Karpas-422 (cell line): ENCODE data around the gene UGT3A1. TPM values are rescaled to one million over a fixed set of nuclear protein-coding genes. Genes with fewer than 3 reads are reported as not detected.
"Not testable (repeated sequence)": the region's sequence is repeated elsewhere in the genome, so short reads cannot be mapped to it uniquely, and the experiment has no call there.

ENCODE experiments used
- DNase-seq: peaks from one replicate; pipeline ENCODE4 v3.0.0-alpha.2; 2015
- H2AFZ ChIP-seq: fragments of 200-600 bp; sonication (generic); 2 replicates; pipeline ENCODE4 v1.6.1; 2014; ENCODE audit warnings: antibody characterized with exemption, low read length, mixed read lengths
- H3K27ac ChIP-seq: fragments of 200-600 bp; sonication (generic); 2 replicates; pipeline ENCODE4 v1.5.1; 2014; ENCODE audit warnings: mild to moderate bottlenecking, low read length, moderate library complexity
- H3K27me3 ChIP-seq: fragments of 200-600 bp; sonication (generic); 2 replicates; pipeline ENCODE4 v1.6.1; 2014; ENCODE audit warnings: low read length, mixed read lengths
- H3K36me3 ChIP-seq: fragments of 200-600 bp; sonication (generic); 2 replicates; pipeline ENCODE4 v1.6.1; 2014; ENCODE audit warnings: low read length, mixed read lengths; ENCODE audit not compliant: insufficient read depth
- H3K4me1 ChIP-seq: fragments of 200-600 bp; sonication (generic); 2 replicates; pipeline ENCODE4 v1.6.1; 2014; ENCODE audit warnings: mild to moderate bottlenecking, low read length, mixed read lengths
- H3K4me2 ChIP-seq: fragments of 200-600 bp; sonication (generic); 2 replicates; pipeline ENCODE4 v1.6.1; 2014; ENCODE audit warnings: low read length, low read depth, mild to moderate bottlenecking; ENCODE audit not compliant: poor library complexity, severe bottlenecking
- H3K4me3 ChIP-seq: fragments of 200-600 bp; sonication (generic); 2 replicates; pipeline ENCODE4 v1.5.1; 2014; ENCODE audit warnings: mild to moderate bottlenecking, antibody characterized with exemption, low read length, mixed read lengths
- H3K79me2 ChIP-seq: fragments of 200-600 bp; sonication (generic); 2 replicates; pipeline ENCODE4 v1.6.1; 2014; ENCODE audit warnings: mild to moderate bottlenecking, low read length, mixed read lengths
- H3K9ac ChIP-seq: fragments of 200-600 bp; sonication (generic); 2 replicates; pipeline ENCODE4 v1.6.0; 2014; ENCODE audit warnings: low read length
- H3K9me2 ChIP-seq: fragments of 200-600 bp; sonication (generic), shearing (Covaris generic); replicated peaks from 2 replicates; pipeline ENCODE4 v1.6.0; 2014; ENCODE audit warnings: mild to moderate bottlenecking, low read length, moderate library complexity; ENCODE audit not compliant: insufficient read depth
- H3K9me3 ChIP-seq: fragments of 300-700, 200-600 bp; sonication (generic); 2 replicates; pipeline ENCODE4 v1.6.1; 2014; ENCODE audit warnings: low read length, mixed read lengths
- H4K20me1 ChIP-seq: fragments of 200-600 bp; sonication (generic); 2 replicates; pipeline ENCODE4 v1.6.1; 2014; ENCODE audit warnings: mild to moderate bottlenecking, antibody characterized with exemption, low read length, low read depth; ENCODE audit not compliant: insufficient read depth
- total RNA-seq: library from RNA; depleted of rRNA; stranded (reverse); fragments of >200 nt; shearing (Covaris generic); gene quantifications from 2 replicates; pipeline ENCODE4 v1.2.3, GENCODE V29; 2014; ENCODE audit warnings: low replicate concordance; rRNA removed

Gene UGT3A1, protein sequence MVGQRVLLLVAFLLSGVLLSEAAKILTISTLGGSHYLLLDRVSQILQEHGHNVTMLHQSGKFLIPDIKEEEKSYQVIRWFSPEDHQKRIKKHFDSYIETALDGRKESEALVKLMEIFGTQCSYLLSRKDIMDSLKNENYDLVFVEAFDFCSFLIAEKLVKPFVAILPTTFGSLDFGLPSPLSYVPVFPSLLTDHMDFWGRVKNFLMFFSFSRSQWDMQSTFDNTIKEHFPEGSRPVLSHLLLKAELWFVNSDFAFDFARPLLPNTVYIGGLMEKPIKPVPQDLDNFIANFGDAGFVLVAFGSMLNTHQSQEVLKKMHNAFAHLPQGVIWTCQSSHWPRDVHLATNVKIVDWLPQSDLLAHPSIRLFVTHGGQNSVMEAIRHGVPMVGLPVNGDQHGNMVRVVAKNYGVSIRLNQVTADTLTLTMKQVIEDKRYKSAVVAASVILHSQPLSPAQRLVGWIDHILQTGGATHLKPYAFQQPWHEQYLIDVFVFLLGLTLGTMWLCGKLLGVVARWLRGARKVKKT
- total RNA-seq: not detected in 2 replicates

DNA sequence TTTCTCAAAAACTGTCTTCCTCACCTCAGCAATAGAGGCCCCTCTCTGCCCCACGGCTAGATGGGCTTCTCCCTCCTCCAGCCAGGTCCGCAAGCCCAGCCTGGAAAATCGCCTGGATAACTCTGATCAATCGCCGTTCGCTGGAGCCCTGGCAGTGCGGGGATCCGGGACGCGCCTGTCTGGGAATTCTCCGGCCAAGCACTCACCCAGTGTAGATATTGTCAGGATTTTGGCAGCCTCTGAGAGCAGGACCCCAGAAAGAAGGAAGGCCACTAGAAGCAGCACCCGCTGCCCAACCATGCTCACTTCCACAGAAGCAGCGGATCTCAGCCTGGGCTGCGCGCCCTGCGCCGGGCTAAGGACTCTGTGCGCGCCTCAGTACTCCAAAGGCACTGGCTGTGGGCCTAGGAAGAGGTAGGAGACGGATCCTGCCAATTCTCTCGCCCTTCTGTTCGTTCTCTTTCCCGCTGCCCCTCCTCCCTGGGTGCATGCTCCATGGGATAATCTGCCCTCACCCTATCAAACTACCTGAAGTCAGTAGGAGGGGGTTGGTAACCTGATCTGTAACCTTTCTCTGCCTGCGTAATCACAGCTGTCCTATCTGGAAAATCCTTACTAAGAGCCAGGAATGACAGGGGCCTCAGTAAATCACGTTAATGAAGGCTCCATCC is at the start of gene UGT3A1:
UGT3A1 (minus strand) TSS at position 450 of the 671 bp plus-strand sequence; CDS start at position 300, 150 bp downstream.
- Histone ChIP-seq H3K9ac (no peak within 1 kb of the TSS), H3K4me3 (no peak within 1 kb of the TSS), H3K27ac (no peak within 1 kb of the TSS), H3K36me3 (no peaks in the 10 kb centered on the region), H3K4me2 (no peak within 1 kb of the TSS), H3K9me2 (no peaks in the 10 kb centered on the region), H4K20me1 (no peaks in the 10 kb centered on the region), H2AFZ (no peak within 1 kb of the TSS), H3K9me3 (no peaks in the 10 kb centered on the region), H3K79me2 (no peaks in the 10 kb centered on the region), H3K27me3 (no peaks in the 10 kb centered on the region), H3K4me1 (no peaks in the 10 kb centered on the region)
- DNase-seq: no peak

DNA sequence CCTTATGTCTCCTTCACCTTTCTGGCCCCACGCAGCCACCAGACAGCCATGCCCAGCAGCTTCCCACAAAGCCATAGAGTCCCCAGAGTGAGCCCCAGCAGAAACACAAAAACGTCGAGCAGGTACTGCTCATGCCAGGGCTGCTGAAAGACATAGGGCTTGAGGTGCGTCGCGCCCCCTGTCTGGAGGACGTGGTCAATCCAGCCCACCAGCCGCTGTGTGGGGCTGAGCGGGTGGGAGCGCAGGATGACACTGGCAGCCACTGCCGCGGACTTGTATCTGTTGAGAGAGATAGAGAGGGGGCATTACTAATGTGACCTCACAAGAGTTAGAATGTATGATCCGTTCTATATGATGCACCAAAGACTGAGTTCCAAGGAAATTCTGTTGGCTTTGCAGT is 44.5 kb upstream of the UGT3A1 start:
- no peaks in the 10 kb centered on the region for H4K20me1 ChIP-seq
- H3K4me2 ChIP-seq: no peak overlapping the region
- H3K27ac ChIP-seq: no peak overlapping the region
- no peaks in the 10 kb centered on the region for H3K9me3 ChIP-seq
- H3K27me3 ChIP-seq: no peaks in the 10 kb centered on the region
- no peak overlapping the region for H2AFZ ChIP-seq
- H3K9me2 ChIP-seq: no peaks in the 10 kb centered on the region
- no peak overlapping the region for H3K9ac ChIP-seq
- H3K4me3 ChIP-seq: no peak overlapping the region
- no peaks in the 10 kb centered on the region for H3K36me3 ChIP-seq
- DNase-seq: no peak
- no peaks in the 10 kb centered on the region for H3K4me1 ChIP-seq
- no peaks in the 10 kb centered on the region for H3K79me2 ChIP-seq

DNA sequence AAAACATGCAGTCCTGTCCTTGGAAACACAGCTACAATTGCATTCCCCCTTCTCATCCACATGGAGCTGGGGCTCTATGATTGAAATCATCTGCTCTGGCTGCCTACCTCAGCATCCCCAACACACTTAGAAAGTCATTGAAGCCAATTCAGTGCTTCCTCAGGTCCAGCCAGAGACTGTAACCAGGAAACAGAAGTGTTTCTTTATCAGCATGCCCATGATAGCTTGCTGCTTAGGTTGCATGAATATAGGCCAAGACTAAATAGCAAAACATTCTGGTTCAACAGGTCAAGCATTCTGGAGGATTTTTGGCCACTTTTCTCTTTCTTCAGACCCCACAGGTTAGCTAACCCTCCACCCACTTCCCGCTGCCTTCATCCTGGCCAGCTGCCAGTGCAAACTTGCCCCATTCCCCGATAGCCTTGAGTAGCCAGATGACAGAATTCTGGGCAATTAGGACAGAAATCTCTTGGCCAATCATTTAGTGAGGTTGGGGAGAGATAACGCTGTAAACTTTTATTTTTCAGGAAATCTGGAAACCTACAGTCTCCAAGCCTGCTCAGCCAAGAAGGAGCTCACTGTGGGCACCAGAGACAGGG is 43.4 kb upstream of the UGT3A1 start:
- not testable (repeated sequence) for DNase-seq, H3K9me2 ChIP-seq, H3K27ac ChIP-seq, H4K20me1 ChIP-seq, H3K36me3 ChIP-seq, H3K27me3 ChIP-seq, H3K4me2 ChIP-seq, H3K4me1 ChIP-seq, H2AFZ ChIP-seq, H3K4me3 ChIP-seq, H3K79me2 ChIP-seq, H3K9me3 ChIP-seq, H3K9ac ChIP-seq

DNA sequence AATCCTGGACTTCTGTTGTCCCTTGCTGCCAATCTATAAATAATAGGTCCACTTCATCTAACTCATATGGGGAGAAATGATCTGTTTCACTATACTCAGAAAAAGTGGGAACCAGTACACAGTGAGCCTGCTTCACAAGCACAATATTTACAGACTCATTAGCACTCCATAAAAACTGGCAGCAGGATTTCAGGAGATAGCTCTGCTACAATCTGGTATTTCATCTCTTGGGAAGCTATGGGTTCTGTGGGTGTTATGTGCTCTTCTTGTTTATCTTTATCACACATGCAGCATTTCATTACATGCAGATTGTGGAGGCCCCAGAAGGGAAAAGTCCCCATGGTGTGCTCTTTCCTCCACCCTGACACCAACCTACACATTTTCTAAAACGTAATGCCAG is 42.3 kb upstream of the UGT3A1 start:
- H3K36me3 ChIP-seq: no peaks in the 10 kb centered on the region
- H3K4me2 ChIP-seq: no peak overlapping the region
- H4K20me1 ChIP-seq: no peaks in the 10 kb centered on the region
- H3K27me3 ChIP-seq: no peaks in the 10 kb centered on the region
- no peak overlapping the region for H3K9ac ChIP-seq
- no peak overlapping the region for H3K27ac ChIP-seq
- DNase-seq: no peak
- H3K9me3 ChIP-seq: no peaks in the 10 kb centered on the region
- H3K79me2 ChIP-seq: no peaks in the 10 kb centered on the region
- H3K4me3 ChIP-seq: no peak overlapping the region
- H3K9me2 ChIP-seq: no peaks in the 10 kb centered on the region
- no peaks in the 10 kb centered on the region for H3K4me1 ChIP-seq
- no peak overlapping the region for H2AFZ ChIP-seq

DNA sequence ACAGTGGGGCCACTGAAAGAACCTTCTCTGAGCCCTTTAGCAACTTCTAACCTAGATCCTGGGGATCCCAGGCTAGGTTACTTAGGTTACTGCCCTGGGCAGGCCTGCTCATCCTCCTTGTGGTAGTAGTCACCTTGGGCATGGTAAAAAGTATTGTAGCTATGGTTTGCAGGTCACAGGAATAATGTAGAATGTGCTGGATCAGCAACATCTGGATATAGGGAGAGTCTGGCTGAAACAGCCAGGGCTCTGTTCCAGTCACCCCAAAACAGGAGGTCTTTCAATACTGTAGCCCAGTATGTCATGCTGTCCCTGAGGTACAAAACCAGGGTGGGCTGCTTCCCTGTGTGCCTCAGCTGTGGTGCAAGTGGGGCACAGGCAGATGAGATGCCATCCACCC is 41.9 kb upstream of the UGT3A1 start:
- Histone ChIP-seq H3K79me2 (no peaks in the 10 kb centered on the region), H2AFZ (no peak overlapping the region), H3K36me3 (no peaks in the 10 kb centered on the region), H3K4me1 (no peaks in the 10 kb centered on the region), H3K4me3 (no peak overlapping the region), H3K9ac (no peak overlapping the region), H3K9me2 (no peaks in the 10 kb centered on the region), H3K27me3 (no peaks in the 10 kb centered on the region), H3K4me2 (no peak overlapping the region), H3K9me3 (no peaks in the 10 kb centered on the region), H3K27ac (no peak overlapping the region), H4K20me1 (no peaks in the 10 kb centered on the region)
- no peak for DNase-seq

DNA sequence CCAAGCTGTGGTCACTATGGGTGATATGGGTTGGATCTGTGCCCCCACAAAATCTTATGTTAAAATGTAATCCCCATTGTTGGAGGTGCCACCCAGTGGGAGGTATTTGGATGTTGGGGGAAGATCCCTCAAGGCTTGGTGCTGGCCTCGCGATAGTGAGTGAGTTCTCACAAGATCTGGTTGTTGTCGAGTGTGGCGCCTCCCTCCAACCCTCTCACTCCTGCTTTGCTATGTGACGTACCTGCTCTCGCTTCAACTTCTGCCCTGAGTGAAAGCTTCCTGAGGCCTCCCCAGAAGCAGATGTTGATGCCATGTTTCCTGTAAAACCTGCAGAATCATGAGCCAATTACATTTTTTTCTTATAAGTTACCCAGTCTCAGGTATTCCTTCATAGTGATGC is 40.0 kb upstream of the UGT3A1 start:
- no peaks in the 10 kb centered on the region for H3K27me3 ChIP-seq
- H3K4me1 ChIP-seq: no peaks in the 10 kb centered on the region
- H4K20me1 ChIP-seq: no peaks in the 10 kb centered on the region
- DNase-seq: no peak
- H3K9me3 ChIP-seq: no peaks in the 10 kb centered on the region
- H3K79me2 ChIP-seq: no peaks in the 10 kb centered on the region
- H3K36me3 ChIP-seq: no peaks in the 10 kb centered on the region
- no peak overlapping the region for H3K4me2 ChIP-seq
- H3K27ac ChIP-seq: no peak overlapping the region
- no peaks in the 10 kb centered on the region for H3K9me2 ChIP-seq
- H2AFZ ChIP-seq: no peak overlapping the region
- H3K4me3 ChIP-seq: no peak overlapping the region
- H3K9ac ChIP-seq: no peak overlapping the region

DNA sequence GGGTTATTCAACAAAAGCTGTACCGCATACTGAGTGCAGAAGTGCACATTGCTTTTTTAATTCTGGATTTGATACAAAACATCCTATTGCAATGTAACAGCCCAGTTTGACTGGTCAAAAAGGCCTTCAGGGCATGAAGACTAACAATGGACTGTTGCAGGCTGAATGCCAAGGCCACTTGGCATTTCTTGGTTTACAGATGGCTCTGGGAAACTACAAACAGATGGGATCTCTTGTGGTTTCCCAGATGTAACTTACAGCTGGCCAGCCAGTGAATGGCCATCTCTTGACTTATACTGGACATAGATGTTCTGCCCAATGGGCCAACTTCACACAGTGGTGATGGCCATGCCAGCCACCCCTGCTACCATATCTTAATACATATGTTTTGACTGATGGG is 38.7 kb upstream of the UGT3A1 start:
- H2AFZ ChIP-seq: no peak overlapping the region
- no peaks in the 10 kb centered on the region for H3K9me3 ChIP-seq
- H3K27me3 ChIP-seq: no peaks in the 10 kb centered on the region
- no peak overlapping the region for H3K9ac ChIP-seq
- H3K36me3 ChIP-seq: no peaks in the 10 kb centered on the region
- no peaks in the 10 kb centered on the region for H3K9me2 ChIP-seq
- no peaks in the 10 kb centered on the region for H3K4me1 ChIP-seq
- no peak for DNase-seq
- no peak overlapping the region for H3K4me2 ChIP-seq
- no peaks in the 10 kb centered on the region for H3K79me2 ChIP-seq
- no peaks in the 10 kb centered on the region for H4K20me1 ChIP-seq
- no peak overlapping the region for H3K4me3 ChIP-seq
- H3K27ac ChIP-seq: no peak overlapping the region

DNA sequence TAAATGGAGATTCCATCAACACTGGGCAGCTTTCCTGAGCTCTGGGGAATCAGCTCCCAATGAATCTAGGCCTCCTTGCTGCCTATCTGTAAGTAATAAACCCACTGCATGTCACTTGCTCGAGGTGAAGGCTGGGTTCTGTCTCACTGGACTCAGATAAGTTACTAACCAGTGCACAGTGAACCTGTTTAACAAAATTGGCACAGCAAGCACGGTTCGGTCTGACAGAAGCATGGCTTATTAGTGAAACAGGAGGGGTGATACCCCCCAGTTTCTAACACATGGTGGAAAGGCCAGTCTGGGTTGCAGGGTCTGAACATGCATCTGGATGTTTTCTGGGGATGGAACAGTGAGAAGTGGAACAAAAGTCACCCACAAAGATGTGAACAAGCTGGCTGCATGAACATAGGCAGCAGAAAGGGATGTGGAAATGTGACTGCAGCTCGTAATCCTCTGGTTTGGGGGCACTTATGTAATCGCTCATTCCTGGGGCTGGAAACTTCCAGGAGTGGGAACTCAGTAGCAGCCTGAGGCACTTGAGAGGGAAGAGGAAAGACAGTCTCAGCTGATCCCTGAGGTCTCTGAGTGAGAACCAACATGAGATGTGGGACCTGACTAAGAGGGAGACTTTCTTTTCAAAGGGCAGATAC is 37.8 kb upstream of the UGT3A1 start:
- no peak overlapping the region for H2AFZ ChIP-seq
- no peaks in the 10 kb centered on the region for H3K79me2 ChIP-seq
- H3K9me3 ChIP-seq: no peaks in the 10 kb centered on the region
- H3K4me3 ChIP-seq: no peak overlapping the region
- H3K9me2 ChIP-seq: no peaks in the 10 kb centered on the region
- H4K20me1 ChIP-seq: no peaks in the 10 kb centered on the region
- no peaks in the 10 kb centered on the region for H3K4me1 ChIP-seq
- no peak for DNase-seq
- H3K27me3 ChIP-seq: no peaks in the 10 kb centered on the region
- no peaks in the 10 kb centered on the region for H3K36me3 ChIP-seq
- no peak overlapping the region for H3K4me2 ChIP-seq
- H3K27ac ChIP-seq: no peak overlapping the region
- H3K9ac ChIP-seq: no peak overlapping the region
